ENCODE measurements around the gene PKP4. TPM values are rescaled to one million over a fixed set of nuclear protein-coding genes. Genes with fewer than 3 reads are reported as not detected.

Gene PKP4
- polyA plus RNA-seq, 1 donor from 2014 or later: 24.2 TPM

DNA sequence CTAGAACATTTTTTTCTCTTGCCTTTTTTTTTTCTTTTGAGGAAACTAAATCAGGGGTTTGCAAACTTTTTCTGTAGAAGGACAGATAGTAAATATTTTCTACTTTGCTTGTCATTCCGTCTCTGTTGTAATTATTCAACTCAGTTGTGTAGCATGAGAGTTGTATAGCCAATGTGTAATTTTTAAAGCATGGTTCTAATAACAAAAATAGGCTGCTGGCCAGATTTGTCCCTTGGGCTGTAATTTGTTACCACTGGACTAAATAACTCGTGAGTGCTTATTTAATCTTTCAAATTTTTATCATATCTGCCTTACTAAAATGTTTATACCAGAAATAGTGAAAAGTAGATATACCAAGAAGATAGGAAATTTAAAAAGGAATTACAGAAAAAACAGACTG, 43.2 kb upstream of the PKP4 start:
- TF ChIP-seq, protein P1, sequence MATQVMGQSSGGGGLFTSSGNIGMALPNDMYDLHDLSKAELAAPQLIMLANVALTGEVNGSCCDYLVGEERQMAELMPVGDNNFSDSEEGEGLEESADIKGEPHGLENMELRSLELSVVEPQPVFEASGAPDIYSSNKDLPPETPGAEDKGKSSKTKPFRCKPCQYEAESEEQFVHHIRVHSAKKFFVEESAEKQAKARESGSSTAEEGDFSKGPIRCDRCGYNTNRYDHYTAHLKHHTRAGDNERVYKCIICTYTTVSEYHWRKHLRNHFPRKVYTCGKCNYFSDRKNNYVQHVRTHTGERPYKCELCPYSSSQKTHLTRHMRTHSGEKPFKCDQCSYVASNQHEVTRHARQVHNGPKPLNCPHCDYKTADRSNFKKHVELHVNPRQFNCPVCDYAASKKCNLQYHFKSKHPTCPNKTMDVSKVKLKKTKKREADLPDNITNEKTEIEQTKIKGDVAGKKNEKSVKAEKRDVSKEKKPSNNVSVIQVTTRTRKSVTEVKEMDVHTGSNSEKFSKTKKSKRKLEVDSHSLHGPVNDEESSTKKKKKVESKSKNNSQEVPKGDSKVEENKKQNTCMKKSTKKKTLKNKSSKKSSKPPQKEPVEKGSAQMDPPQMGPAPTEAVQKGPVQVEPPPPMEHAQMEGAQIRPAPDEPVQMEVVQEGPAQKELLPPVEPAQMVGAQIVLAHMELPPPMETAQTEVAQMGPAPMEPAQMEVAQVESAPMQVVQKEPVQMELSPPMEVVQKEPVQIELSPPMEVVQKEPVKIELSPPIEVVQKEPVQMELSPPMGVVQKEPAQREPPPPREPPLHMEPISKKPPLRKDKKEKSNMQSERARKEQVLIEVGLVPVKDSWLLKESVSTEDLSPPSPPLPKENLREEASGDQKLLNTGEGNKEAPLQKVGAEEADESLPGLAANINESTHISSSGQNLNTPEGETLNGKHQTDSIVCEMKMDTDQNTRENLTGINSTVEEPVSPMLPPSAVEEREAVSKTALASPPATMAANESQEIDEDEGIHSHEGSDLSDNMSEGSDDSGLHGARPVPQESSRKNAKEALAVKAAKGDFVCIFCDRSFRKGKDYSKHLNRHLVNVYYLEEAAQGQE (IDR thresholded peaks at IDR 0.05; ENCODE audit: borderline replicate concordance): no peak
- TF ChIP-seq MXI1 (conservative IDR thresholded peaks at IDR 0.05; ENCODE audit: poor library complexity, severe bottlenecking): no peak
- no peak for TF ChIP-seq EZH2 (IDR thresholded peaks at IDR 0.05; ENCODE audit: borderline replicate concordance, insufficient read depth, low read length, poor library complexity, severe bottlenecking)
- TF ChIP-seq EP300 (conservative IDR thresholded peaks at IDR 0.05; ENCODE audit: poor library complexity, severe bottlenecking): no peak
- TF ChIP-seq, protein P2, sequence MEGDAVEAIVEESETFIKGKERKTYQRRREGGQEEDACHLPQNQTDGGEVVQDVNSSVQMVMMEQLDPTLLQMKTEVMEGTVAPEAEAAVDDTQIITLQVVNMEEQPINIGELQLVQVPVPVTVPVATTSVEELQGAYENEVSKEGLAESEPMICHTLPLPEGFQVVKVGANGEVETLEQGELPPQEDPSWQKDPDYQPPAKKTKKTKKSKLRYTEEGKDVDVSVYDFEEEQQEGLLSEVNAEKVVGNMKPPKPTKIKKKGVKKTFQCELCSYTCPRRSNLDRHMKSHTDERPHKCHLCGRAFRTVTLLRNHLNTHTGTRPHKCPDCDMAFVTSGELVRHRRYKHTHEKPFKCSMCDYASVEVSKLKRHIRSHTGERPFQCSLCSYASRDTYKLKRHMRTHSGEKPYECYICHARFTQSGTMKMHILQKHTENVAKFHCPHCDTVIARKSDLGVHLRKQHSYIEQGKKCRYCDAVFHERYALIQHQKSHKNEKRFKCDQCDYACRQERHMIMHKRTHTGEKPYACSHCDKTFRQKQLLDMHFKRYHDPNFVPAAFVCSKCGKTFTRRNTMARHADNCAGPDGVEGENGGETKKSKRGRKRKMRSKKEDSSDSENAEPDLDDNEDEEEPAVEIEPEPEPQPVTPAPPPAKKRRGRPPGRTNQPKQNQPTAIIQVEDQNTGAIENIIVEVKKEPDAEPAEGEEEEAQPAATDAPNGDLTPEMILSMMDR (IDR thresholded peaks at IDR 0.05; ENCODE audit: poor library complexity, severe bottlenecking): no peak
- TF ChIP-seq SMC3 (conservative IDR thresholded peaks at IDR 0.05; ENCODE audit: poor library complexity): no peak
- TF ChIP-seq TAF1 (IDR thresholded peaks at IDR 0.05; ENCODE audit: low read depth): no peak
- TF ChIP-seq RAD21 (conservative IDR thresholded peaks at IDR 0.05): no peak
- TF ChIP-seq POLR2AphosphoS5 (IDR thresholded peaks at IDR 0.05): no peak
- no peaks in the 10 kb centered on the region for H3F3A ChIP-seq (ENCODE audit: insufficient read depth, low read length, poor library complexity, severe bottlenecking)
- no peak overlapping the region for H3K4me3 ChIP-seq (ENCODE audit: low read length)
- H3K79me2 ChIP-seq (replicated peaks; ENCODE audit: insufficient read depth, low read length): no peaks in the 10 kb centered on the region
- no peaks in the 10 kb centered on the region for H3K9me2 ChIP-seq (ENCODE audit: insufficient read depth, low read length)
- no peak overlapping the region for H3K9ac ChIP-seq (ENCODE audit: low read length)
- H3K4me2 ChIP-seq (ENCODE audit: low read length): no peak overlapping the region
- H4K20me1 ChIP-seq (ENCODE audit: insufficient read depth): no peaks in the 10 kb centered on the region
- H3K9me3 ChIP-seq (ENCODE audit: low read length): peaks cover 5% of the 10 kb centered on the region
- no peaks in the 10 kb centered on the region for H3K36me3 ChIP-seq (ENCODE audit: insufficient read depth, low read length)
- H3K27me3 ChIP-seq (ENCODE audit: insufficient read depth, low read depth, low read length): no peaks in the 10 kb centered on the region
- no peak overlapping the region for H2AFZ ChIP-seq (ENCODE audit: low read depth, low read length)
- no peak overlapping the region for H3K27ac ChIP-seq (ENCODE audit: low read length)

DNA sequence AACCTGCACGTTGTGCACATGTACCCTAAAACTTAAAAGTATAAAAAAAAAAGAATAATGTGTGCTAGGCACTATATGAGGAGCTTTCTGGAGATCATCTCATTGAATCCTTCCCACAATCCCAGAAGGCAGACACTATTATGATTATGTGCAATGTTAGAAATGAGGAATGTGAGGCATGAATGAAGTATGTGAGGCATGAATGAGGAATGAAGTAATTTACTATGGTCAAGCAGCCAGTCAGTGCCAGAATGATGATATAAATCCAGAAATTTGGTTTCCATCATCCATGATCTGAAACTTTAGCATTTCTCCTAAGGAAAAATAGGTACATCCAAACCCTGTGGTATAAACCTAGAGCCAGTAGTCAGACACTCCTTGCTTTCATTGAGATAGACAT, 42.2 kb upstream of the PKP4 start:
- H3F3A ChIP-seq (ENCODE audit: insufficient read depth, low read length, poor library complexity, severe bottlenecking): no peaks in the 10 kb centered on the region
- H2AFZ ChIP-seq (ENCODE audit: low read depth, low read length): no peak overlapping the region
- H3K27ac ChIP-seq (ENCODE audit: low read length): no peak overlapping the region
- H3K79me2 ChIP-seq (replicated peaks; ENCODE audit: insufficient read depth, low read length): no peaks in the 10 kb centered on the region
- no peak for TF ChIP-seq EP300 (conservative IDR thresholded peaks at IDR 0.05; ENCODE audit: poor library complexity, severe bottlenecking)
- no peak overlapping the region for H3K9ac ChIP-seq (ENCODE audit: low read length)
- no peak overlapping the region for H3K4me2 ChIP-seq (ENCODE audit: low read length)
- no peaks in the 10 kb centered on the region for H3K9me2 ChIP-seq (ENCODE audit: insufficient read depth, low read length)
- no peaks in the 10 kb centered on the region for H3K27me3 ChIP-seq (ENCODE audit: insufficient read depth, low read depth, low read length)
- H3K9me3 ChIP-seq (ENCODE audit: low read length): peaks cover 5% of the 10 kb centered on the region
- no peak overlapping the region for H3K4me3 ChIP-seq (ENCODE audit: low read length)
- no peaks in the 10 kb centered on the region for H4K20me1 ChIP-seq (ENCODE audit: insufficient read depth)
- no peaks in the 10 kb centered on the region for H3K36me3 ChIP-seq (ENCODE audit: insufficient read depth, low read length)

DNA sequence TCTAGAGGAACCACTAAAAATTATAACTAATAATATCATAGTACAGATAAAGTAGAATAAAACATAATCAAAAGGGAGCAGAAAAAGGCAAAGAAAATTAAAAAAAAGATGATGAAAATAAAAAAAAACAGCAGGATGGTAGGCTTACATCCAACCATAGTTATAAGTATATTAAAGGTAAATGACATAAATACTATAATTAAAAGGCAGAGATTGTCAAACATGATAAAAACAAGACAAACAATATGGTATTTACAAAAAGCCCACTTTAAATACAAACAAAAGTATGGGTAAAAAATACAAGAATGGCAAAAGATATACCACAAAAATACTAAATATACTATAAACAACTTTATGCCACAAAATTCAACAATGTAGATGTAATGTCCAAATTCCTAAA, 24.6 kb upstream of the PKP4 start:
- Histone ChIP-seq H3K4me2 (ENCODE audit: low read length) (no peak overlapping the region), H3K9me2 (ENCODE audit: insufficient read depth, low read length) (no peaks in the 10 kb centered on the region), H3K79me2 (replicated peaks; ENCODE audit: insufficient read depth, low read length) (no peaks in the 10 kb centered on the region), H3K27ac (ENCODE audit: low read length) (no peak overlapping the region), H2AFZ (ENCODE audit: low read depth, low read length) (no peak overlapping the region), H4K20me1 (ENCODE audit: insufficient read depth) (no peaks in the 10 kb centered on the region), H3F3A (ENCODE audit: insufficient read depth, low read length, poor library complexity, severe bottlenecking) (no peaks in the 10 kb centered on the region), H3K9ac (ENCODE audit: low read length) (no peak overlapping the region), H3K9me3 (ENCODE audit: low read length) (no peaks in the 10 kb centered on the region), H3K4me3 (ENCODE audit: low read length) (no peak overlapping the region), H3K27me3 (ENCODE audit: insufficient read depth, low read depth, low read length) (no peaks in the 10 kb centered on the region), H3K36me3 (ENCODE audit: insufficient read depth, low read length) (no peaks in the 10 kb centered on the region)
- no peak for TF ChIP-seq POLR2AphosphoS5 (IDR thresholded peaks at IDR 0.05)
- TF ChIP-seq SMC3 (conservative IDR thresholded peaks at IDR 0.05; ENCODE audit: poor library complexity): no peak
- no peak for TF ChIP-seq EZH2 (IDR thresholded peaks at IDR 0.05; ENCODE audit: borderline replicate concordance, insufficient read depth, low read length, poor library complexity, severe bottlenecking)
- no peak for TF ChIP-seq RAD21 (conservative IDR thresholded peaks at IDR 0.05)
- TF ChIP-seq, protein P1 (IDR thresholded peaks at IDR 0.05; ENCODE audit: borderline replicate concordance): no peak
- no peak for TF ChIP-seq TAF1 (IDR thresholded peaks at IDR 0.05; ENCODE audit: low read depth)
- TF ChIP-seq MXI1 (conservative IDR thresholded peaks at IDR 0.05; ENCODE audit: poor library complexity, severe bottlenecking): no peak
- TF ChIP-seq EP300 (conservative IDR thresholded peaks at IDR 0.05; ENCODE audit: poor library complexity, severe bottlenecking): no peak
- TF ChIP-seq, protein P2 (IDR thresholded peaks at IDR 0.05; ENCODE audit: poor library complexity, severe bottlenecking): no peak
